IPS-20b (cell line): Measurements from ENCODE around the gene IQGAP3.

Experiments used
- H3K27ac ChIP-seq: one replicate; pipeline ENCODE4 v1.5.1; 2013; ENCODE audit warnings: low read length
- H3K27me3 ChIP-seq: 2 replicates; pipeline ENCODE4 v1.6.1; 2013; ENCODE audit warnings: mild to moderate bottlenecking, low read length, inconsistent platforms; ENCODE audit not compliant: insufficient read depth
- H3K36me3 ChIP-seq: 2 replicates; pipeline ENCODE4 v1.6.1; 2013; ENCODE audit warnings: low read depth, mild to moderate bottlenecking, inconsistent platforms, low read length, moderate library complexity; ENCODE audit not compliant: insufficient read depth
- H3K4me1 ChIP-seq: 2 replicates; pipeline ENCODE4 v1.6.1; 2013; ENCODE audit warnings: mild to moderate bottlenecking, control low read depth, inconsistent platforms, low read length, moderate library complexity; ENCODE audit not compliant: insufficient read depth
- H3K4me3 ChIP-seq: 2 replicates; pipeline ENCODE4 v1.5.1; 2013; ENCODE audit warnings: mild to moderate bottlenecking, low read length, inconsistent platforms
- H3K9ac ChIP-seq: 2 replicates; pipeline ENCODE4 v1.6.1; 2013; ENCODE audit warnings: low read depth, mild to moderate bottlenecking, inconsistent platforms, low read length, moderate library complexity
- H3K9me3 ChIP-seq: 2 replicates; pipeline ENCODE4 v1.6.1; 2013; ENCODE audit warnings: mild to moderate bottlenecking, low read depth, low read length, inconsistent platforms; ENCODE audit not compliant: insufficient read depth

The IQGAP3 gene

DNA sequence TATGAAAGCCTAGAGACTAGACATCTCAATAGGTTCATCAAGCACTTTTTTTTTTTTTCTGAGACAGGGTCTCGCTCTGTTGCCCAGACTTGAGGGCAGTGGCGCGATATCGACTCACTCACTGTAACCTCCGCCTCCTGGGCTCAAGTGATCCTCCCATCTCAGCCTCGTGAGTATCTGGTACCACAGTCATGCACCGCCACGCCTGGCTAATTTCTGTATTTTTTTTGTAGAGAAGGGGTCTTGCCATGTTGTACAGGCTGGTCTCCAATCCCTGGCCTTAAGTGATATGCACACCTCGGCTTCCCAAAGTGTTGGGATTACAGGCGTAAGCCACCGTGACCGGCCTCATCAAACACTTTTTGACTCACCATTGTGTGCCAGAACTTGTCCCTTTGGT lies 29.5 kb upstream of the IQGAP3 start:
- no peaks in the 10 kb centered on the region for H3K9me3 ChIP-seq

DNA sequence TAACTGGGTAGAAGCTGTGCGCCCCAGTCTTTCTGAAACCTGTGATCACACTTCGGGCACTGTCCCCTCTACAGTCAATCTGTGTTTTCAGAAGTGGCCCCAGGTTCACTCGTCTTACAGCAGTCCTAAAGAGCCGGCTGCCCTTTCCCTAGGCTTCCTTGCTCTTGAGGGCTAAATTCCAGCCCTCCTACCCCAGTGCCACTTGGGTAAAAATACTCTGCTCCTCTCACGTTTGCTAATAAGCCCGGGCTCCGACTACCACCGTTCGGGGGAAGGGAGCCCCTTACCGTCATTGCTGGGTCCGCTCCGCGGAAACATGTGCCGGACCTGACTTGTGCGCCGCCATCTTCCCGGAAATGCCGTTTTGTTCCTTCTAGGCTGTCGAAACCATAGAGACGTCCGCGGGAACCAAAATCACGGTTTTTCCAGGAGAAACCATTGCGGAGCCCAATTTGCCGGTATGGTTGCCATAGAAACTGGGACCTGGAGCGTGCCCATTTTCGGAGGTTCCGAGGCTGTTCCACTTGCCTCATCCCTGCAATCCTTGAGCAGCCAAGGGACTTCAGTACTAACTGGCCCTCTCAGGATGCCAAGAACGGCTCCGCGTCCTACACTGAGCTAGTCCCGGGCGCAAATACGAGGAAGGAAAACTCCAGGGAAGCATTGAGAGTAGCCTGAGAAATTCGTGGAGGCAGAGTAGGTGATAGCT lies 28.9 kb upstream of the IQGAP3 start, which contains the start of gene GPATCH4:
GPATCH4 (minus strand) TSS at position 358 of the 709 bp plus-strand sequence.
- H3K4me1 ChIP-seq, result 0 out of 2 replicates have a peak, but pooled peaks cover 3% of the 10 kb centered on the region
- peaks cover 30% of the 10 kb centered on the region for H3K36me3 ChIP-seq
- peak within 1 kb of the TSS; percentile 98 for H3K9ac ChIP-seq
- H3K27me3 ChIP-seq, result no peaks in the 10 kb centered on the region
- H3K9me3 ChIP-seq, result no peaks in the 10 kb centered on the region
- H3K27ac ChIP-seq, result peak within 1 kb of the TSS; percentile 74
- H3K4me3 ChIP-seq, result peak within 1 kb of the TSS; percentile 100

More for the DNA sequence above, 29.5 kb upstream of the IQGAP3 start:
- Histone ChIP-seq H3K27me3 (no peaks in the 10 kb centered on the region), H3K27ac (peak overlapping the region; percentile 16), H3K9ac (peak overlapping the region; percentile 98; the same call in 1 of the 2 replicates), H3K4me1 (0 out of 2 replicates have a peak, but pooled peaks cover 3% of the 10 kb centered on the region), H3K36me3 (peaks cover 24% of the 10 kb centered on the region), H3K4me3 (peak overlapping the region; percentile 100)

DNA sequence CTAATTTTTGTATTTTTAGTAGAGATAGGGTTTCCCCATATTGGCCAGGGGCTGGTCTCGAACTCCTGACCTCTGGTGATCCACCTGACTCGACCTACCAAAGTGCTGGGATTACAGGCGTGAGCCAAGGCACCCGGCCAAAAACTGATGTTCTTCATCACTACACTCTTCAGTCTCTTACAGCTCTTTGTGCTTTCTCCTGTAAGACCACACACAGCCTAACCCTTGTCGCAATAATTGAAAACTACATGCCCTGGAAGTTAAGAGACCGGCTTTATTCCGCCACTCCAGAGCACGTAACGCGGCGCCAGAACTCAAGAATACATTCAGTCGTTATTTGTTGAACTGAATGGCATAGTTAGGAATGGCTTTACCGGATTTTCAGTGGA lies 28.4 kb upstream of the IQGAP3 start:
- Histone ChIP-seq H3K4me3 (peak overlapping the region; percentile 100), H3K9me3 (no peaks in the 10 kb centered on the region), H3K27ac (peak overlapping the region; percentile 74), H3K27me3 (no peaks in the 10 kb centered on the region), H3K36me3 (peaks cover 36% of the 10 kb centered on the region), H3K9ac (peak overlapping the region; percentile 98), H3K4me1 (0 out of 2 replicates have a peak, but pooled peaks cover 3% of the 10 kb centered on the region)

- Histone ChIP-seq H3K27ac (no peak overlapping the region), H3K36me3 (peaks cover 45% of the 10 kb centered on the region), H3K4me1 (0 out of 2 replicates have a peak, but pooled peaks cover 3% of the 10 kb centered on the region), H3K9me3 (no peaks in the 10 kb centered on the region), H3K27me3 (no peaks in the 10 kb centered on the region), H3K9ac (no peak overlapping the region), H3K4me3 (no peak overlapping the region)
Measured at GRCh38 chr1:156599811-156600210, 27.4 kb upstream of the IQGAP3 start.

DNA sequence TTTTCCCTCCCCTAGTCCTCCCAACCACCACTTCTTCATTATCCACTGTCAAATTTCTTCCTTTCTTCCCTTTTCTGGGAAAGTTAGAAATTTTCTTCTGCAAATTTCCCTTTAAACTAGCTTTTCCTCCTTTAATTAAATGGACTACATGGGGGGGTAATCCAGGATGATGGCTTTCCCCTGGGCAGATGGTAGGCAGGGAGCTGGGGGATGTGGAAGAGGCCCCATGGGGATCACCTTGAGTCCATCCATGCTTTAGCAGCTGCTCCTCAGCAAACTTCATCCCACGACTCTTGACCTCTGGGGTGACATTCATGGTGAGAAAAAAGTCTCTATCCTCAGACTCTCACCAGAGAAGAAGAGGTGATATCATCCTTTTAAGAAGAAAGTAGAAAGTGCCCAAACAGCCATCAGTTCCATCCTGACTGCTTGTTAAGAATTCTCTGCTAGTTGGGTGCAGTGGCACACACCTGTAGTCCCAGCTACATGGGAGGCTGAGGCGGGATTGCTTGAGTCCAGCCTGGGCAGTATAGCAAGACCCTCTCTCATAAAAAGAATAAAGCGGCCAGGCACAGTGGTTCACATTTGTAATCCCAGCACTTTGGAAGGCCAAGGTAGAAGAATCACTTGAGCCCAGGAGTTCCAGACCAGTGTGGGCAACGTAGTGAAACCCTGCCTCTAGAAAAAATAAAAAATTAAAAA lies 26.5 kb upstream of the IQGAP3 start:
- no peak overlapping the region for H3K9ac ChIP-seq
- H3K4me3 ChIP-seq, result no peak overlapping the region
- H3K27me3 ChIP-seq, result no peaks in the 10 kb centered on the region
- H3K27ac ChIP-seq, result no peak overlapping the region
- peaks cover 54% of the 10 kb centered on the region for H3K36me3 ChIP-seq
- H3K9me3 ChIP-seq, result no peaks in the 10 kb centered on the region
- 0 out of 2 replicates have a peak, but pooled peaks cover 3% of the 10 kb centered on the region for H3K4me1 ChIP-seq

DNA sequence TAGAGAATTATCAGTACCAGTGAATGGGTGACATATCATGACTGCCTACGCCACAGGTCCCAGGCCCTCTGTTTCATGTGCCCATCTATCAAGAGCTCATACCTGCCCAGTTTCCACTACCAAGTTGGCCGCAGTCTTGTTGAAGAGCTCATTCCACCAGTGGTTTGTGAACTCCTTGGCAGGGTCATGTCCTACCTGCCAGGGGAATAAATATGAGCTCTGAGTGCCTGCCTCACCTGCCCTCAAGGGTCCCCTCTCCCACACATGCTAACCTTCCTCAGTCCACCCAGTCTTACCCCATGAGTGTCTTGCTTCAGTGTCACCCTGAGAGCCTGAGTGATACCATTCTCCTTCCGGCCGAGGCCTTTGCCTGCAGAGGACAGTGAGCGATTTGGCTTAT lies 25.8 kb upstream of the IQGAP3 start:
- Histone ChIP-seq H3K4me3 (no peak overlapping the region), H3K27me3 (no peaks in the 10 kb centered on the region), H3K27ac (no peak overlapping the region), H3K36me3 (peaks cover 62% of the 10 kb centered on the region), H3K9me3 (no peaks in the 10 kb centered on the region), H3K9ac (no peak overlapping the region), H3K4me1 (0 out of 2 replicates have a peak, but pooled peaks cover 3% of the 10 kb centered on the region)

DNA sequence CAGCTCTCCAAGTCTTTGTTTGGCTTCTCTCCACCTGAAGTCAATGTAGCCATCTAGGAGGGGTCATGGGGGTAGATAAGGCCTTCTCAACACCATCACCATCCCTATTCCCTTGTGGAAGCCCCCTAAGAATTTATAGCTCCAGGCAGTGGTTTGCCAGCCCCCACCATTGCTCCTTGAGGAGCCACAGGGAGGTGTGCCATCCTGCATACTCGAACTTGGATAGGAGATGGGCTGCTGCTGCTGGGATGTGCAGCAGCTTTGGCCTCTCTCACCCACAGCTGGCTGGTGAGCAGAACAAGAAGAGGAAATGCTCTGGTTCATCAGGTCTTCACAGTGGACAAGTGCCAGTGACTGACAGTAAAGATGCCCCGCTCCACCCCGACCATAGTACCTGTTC lies 24.1 kb upstream of the IQGAP3 start:
- Histone ChIP-seq H3K4me3 (no peak overlapping the region), H3K27ac (no peak overlapping the region), H3K36me3 (peaks cover 68% of the 10 kb centered on the region), H3K9ac (no peak overlapping the region), H3K27me3 (no peaks in the 10 kb centered on the region), H3K9me3 (no peaks in the 10 kb centered on the region), H3K4me1 (0 out of 2 replicates have a peak, but pooled peaks cover 6% of the 10 kb centered on the region)

DNA sequence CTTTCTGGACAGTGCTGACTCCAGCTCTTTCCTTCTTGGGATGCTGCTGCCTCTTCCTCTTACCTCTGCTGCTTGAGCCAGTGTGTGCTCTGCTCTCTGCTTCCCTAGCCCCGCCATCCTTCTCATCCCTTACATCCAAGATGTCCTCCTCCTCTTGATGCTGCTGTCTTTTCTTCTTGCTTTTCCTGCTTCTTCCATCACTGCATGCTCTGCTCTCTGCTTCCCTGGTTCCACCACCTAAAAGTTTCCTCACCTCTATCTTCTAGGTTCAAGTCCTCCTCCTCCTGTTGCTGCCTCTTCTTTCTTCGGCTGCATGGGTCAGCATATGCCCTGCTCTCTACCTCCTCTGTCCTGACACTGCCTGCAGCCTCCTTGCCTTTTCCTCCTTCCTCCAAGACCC lies 22.7 kb upstream of the IQGAP3 start:
- H3K27me3 ChIP-seq, result no peaks in the 10 kb centered on the region
- peaks cover 11% of the 10 kb centered on the region; the same call in 1 of the 2 replicates for H3K4me1 ChIP-seq
- no peak overlapping the region for H3K4me3 ChIP-seq
- no peaks in the 10 kb centered on the region for H3K9me3 ChIP-seq
- H3K27ac ChIP-seq, result no peak overlapping the region
- peaks cover 68% of the 10 kb centered on the region for H3K36me3 ChIP-seq
- no peak overlapping the region for H3K9ac ChIP-seq

DNA sequence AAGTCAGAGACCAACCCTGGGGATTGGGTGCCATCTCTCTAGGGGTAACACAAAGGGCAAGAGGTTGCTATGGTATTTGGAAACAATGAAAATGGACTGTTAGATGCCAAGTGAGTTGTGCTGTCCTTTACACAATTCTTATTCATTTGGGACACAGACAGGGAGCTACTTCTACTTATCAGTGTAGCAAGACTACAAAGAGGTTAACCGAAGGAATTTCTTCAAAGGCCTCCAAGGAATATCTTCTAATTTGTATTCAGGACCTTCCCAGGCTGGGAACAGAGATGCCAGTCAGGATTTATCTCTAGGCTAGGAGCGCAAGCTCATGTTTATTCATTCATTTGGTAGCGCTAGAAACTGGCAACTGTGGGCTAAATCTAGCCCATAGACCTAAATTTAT lies 21.8 kb upstream of the IQGAP3 start:
- H3K27me3 ChIP-seq, result no peaks in the 10 kb centered on the region
- H3K9me3 ChIP-seq, result no peaks in the 10 kb centered on the region
- H3K36me3 ChIP-seq, result peaks cover 67% of the 10 kb centered on the region
- H3K27ac ChIP-seq, result no peak overlapping the region
- H3K4me1 ChIP-seq, result peaks cover 11% of the 10 kb centered on the region; the same call in 1 of the 2 replicates
- no peak overlapping the region for H3K4me3 ChIP-seq
- no peak overlapping the region for H3K9ac ChIP-seq

- no peak overlapping the region for H3K4me3 ChIP-seq
- no peak overlapping the region for H3K9ac ChIP-seq
- H3K36me3 ChIP-seq, result peaks cover 61% of the 10 kb centered on the region
- no peaks in the 10 kb centered on the region for H3K9me3 ChIP-seq
- peaks cover 11% of the 10 kb centered on the region; the same call in 1 of the 2 replicates for H3K4me1 ChIP-seq
- H3K27ac ChIP-seq, result no peak overlapping the region
- no peaks in the 10 kb centered on the region for H3K27me3 ChIP-seq
Measured at GRCh38 chr1:156593661-156593989, 21.3 kb upstream of the IQGAP3 start.

GRCh38 chr1:156592910-156593660 lies 20.7 kb upstream of the IQGAP3 start:
- Histone ChIP-seq H3K36me3 (peaks cover 56% of the 10 kb centered on the region), H3K9me3 (no peaks in the 10 kb centered on the region)

More at GRCh38 chr1:156592910-156593660, 20.7 kb upstream of the IQGAP3 start:
- peaks cover 11% of the 10 kb centered on the region; the same call in 1 of the 2 replicates for H3K4me1 ChIP-seq
- no peaks in the 10 kb centered on the region for H3K27me3 ChIP-seq
- H3K4me3 ChIP-seq, result peak overlapping the region; percentile 78; the same call in 1 of the 2 replicates
- H3K9ac ChIP-seq, result peak overlapping the region; percentile 84; the same call in 1 of the 2 replicates
- no peak overlapping the region for H3K27ac ChIP-seq
